Ectodermal cell (in vitro differentiated cells): ENCODE results near the gene PAIP2B.
"Not testable (repeated sequence)": the region's sequence is repeated elsewhere in the genome, so short reads cannot be mapped to it uniquely, and the experiment has no call there.

Source experiments
- H3K27ac ChIP-seq: 2 replicates; pipeline ENCODE4 v1.7.0; 2013; ENCODE audit warnings: mild to moderate bottlenecking, low read depth, low read length; ENCODE audit not compliant: insufficient read depth, poor library complexity, severe bottlenecking
- H3K27me3 ChIP-seq: 2 replicates; pipeline ENCODE4 v1.7.0; 2013; ENCODE audit warnings: mild to moderate bottlenecking, low read length; ENCODE audit not compliant: insufficient read depth, control insufficient read depth, poor library complexity, severe bottlenecking
- H3K36me3 ChIP-seq: one replicate; pipeline ENCODE4 v1.7.0; 2013; ENCODE audit warnings: low read length; ENCODE audit not compliant: control insufficient read depth, insufficient read depth
- H3K4me1 ChIP-seq: one replicate; pipeline ENCODE4 v1.7.0; 2013; ENCODE audit warnings: low read length; ENCODE audit not compliant: control insufficient read depth, insufficient read depth
- H3K4me3 ChIP-seq: 2 replicates; pipeline ENCODE4 v1.7.0; 2013; ENCODE audit warnings: low read depth, low read length, control low read depth; ENCODE audit not compliant: insufficient read depth
- H3K9me3 ChIP-seq: 2 replicates; pipeline ENCODE4 v1.7.0; 2013; ENCODE audit warnings: mild to moderate bottlenecking, low read length, moderate library complexity; ENCODE audit not compliant: control insufficient read depth
- WGBS, 2 experiments: methylation state at CpG; one replicate each; pipeline ENCODE4 v1.1.7; 2013; ENCODE audit warnings: missing lambda C conversion rate in 2 of 2; 5-methylcytosine and 5-hydroxymethylcytosine counted together

The PAIP2B gene

GRCh38 chr2:71190656-71191569, 36.0 kb downstream of the PAIP2B start:
- Histone ChIP-seq H3K4me1 (no peaks in the 10 kb centered on the region), H3K27ac (no peak overlapping the region), H3K4me3 (no peak overlapping the region), H3K27me3 (no peaks in the 10 kb centered on the region), H3K36me3 (no peaks in the 10 kb centered on the region), H3K9me3 (no peaks in the 10 kb centered on the region)
- WGBS, 2 experiments: 87 to 93% methylated on average over 2 to 3 of the region's 3 CpGs

GRCh38 chr2:71187589-71187988, 39.3 kb downstream of the PAIP2B start:
- 71 to 80% methylated on average over 2 of the region's 2 CpGs for WGBS, 2 experiments
- no peaks in the 10 kb centered on the region for H3K27me3 ChIP-seq
- H3K4me3 ChIP-seq: no peak overlapping the region
- no peaks in the 10 kb centered on the region for H3K9me3 ChIP-seq
- H3K27ac ChIP-seq: no peak overlapping the region
- H3K36me3 ChIP-seq: no peaks in the 10 kb centered on the region
- H3K4me1 ChIP-seq: no peaks in the 10 kb centered on the region

- WGBS, 2 experiments: 31 to 37% methylated on average over 1 of the region's 1 CpG
- Histone ChIP-seq H3K4me3 (no peak overlapping the region), H3K27me3 (no peaks in the 10 kb centered on the region), H3K36me3 (no peaks in the 10 kb centered on the region), H3K4me1 (no peaks in the 10 kb centered on the region), H3K27ac (no peak overlapping the region), H3K9me3 (no peaks in the 10 kb centered on the region)
Measured at GRCh38 chr2:71186973-71187372, 39.9 kb downstream of the PAIP2B start.

- not testable (repeated sequence) for H3K4me3 ChIP-seq, H3K9me3 ChIP-seq, H3K27me3 ChIP-seq, H3K36me3 ChIP-seq, H3K27ac ChIP-seq, H3K4me1 ChIP-seq
- WGBS, 2 experiments: 97 to 100% methylated on average over 1 to 2 of the region's 5 CpGs
Measured at GRCh38 chr2:71183306-71184115, 43.4 kb downstream of the PAIP2B start.

GRCh38 chr2:71181316-71181715, 45.6 kb downstream of the PAIP2B start:
- 83 to 85% methylated on average over 1 to 2 of the region's 2 CpGs for WGBS, 2 experiments
- no peaks in the 10 kb centered on the region for H3K27me3 ChIP-seq

GRCh38 chr2:71178836-71179235, 48.1 kb downstream of the PAIP2B start:
- 89 to 91% methylated on average over 8 of the region's 8 CpGs for whole genome bisulfite sequencing, 2 experiments
- H3K27me3 ChIP-seq, H3K27ac ChIP-seq, H3K9me3 ChIP-seq, H3K4me3 ChIP-seq, H3K36me3 ChIP-seq, H3K4me1 ChIP-seq: not testable (repeated sequence)

More at GRCh38 chr2:71181316-71181715, 45.6 kb downstream of the PAIP2B start:
- no peaks in the 10 kb centered on the region for H3K36me3 ChIP-seq
- H3K27ac ChIP-seq: no peak overlapping the region
- H3K4me1 ChIP-seq: no peaks in the 10 kb centered on the region
- H3K9me3 ChIP-seq: no peaks in the 10 kb centered on the region
- H3K4me3 ChIP-seq: no peak overlapping the region

GRCh38 chr2:71174207-71174606, 52.7 kb downstream of the PAIP2B start:
- 87 to 95% methylated on average over 2 to 3 of the region's 3 CpGs for WGBS, 2 experiments
- H3K9me3 ChIP-seq: no peaks in the 10 kb centered on the region
- H3K36me3 ChIP-seq: no peaks in the 10 kb centered on the region
- no peak overlapping the region for H3K4me3 ChIP-seq
- no peak overlapping the region for H3K27ac ChIP-seq
- H3K27me3 ChIP-seq: no peaks in the 10 kb centered on the region
- H3K4me1 ChIP-seq: no peaks in the 10 kb centered on the region

GRCh38 chr2:71173096-71173495, 53.8 kb downstream of the PAIP2B start:
- Histone ChIP-seq H3K4me3 (no peak overlapping the region), H3K27ac (no peak overlapping the region), H3K9me3 (no peaks in the 10 kb centered on the region), H3K36me3 (no peaks in the 10 kb centered on the region), H3K27me3 (no peaks in the 10 kb centered on the region), H3K4me1 (no peaks in the 10 kb centered on the region)
- WGBS, 2 experiments: 84 to 92% methylated on average over 1 of the region's 1 CpG

- no peaks in the 10 kb centered on the region for H3K9me3 ChIP-seq
- no peak overlapping the region for H3K27ac ChIP-seq
- H3K27me3 ChIP-seq: no peaks in the 10 kb centered on the region
- WGBS, 2 experiments: 81 to 83% methylated on average over 3 of the region's 3 CpGs
- H3K4me3 ChIP-seq: no peak overlapping the region
- no peaks in the 10 kb centered on the region for H3K36me3 ChIP-seq
- no peaks in the 10 kb centered on the region for H3K4me1 ChIP-seq
Measured at GRCh38 chr2:71166812-71167211, 60.1 kb downstream of the PAIP2B start.

- no peak overlapping the region for H3K4me3 ChIP-seq
- H3K27ac ChIP-seq: no peak overlapping the region
- no peaks in the 10 kb centered on the region for H3K27me3 ChIP-seq
Measured at GRCh38 chr2:71157124-71157793, 69.6 kb downstream of the PAIP2B start.

More at GRCh38 chr2:71157124-71157793, 69.6 kb downstream of the PAIP2B start:
- WGBS, 2 experiments: 27 to 28% methylated on average over 16 of the region's 16 CpGs
- Histone ChIP-seq H3K36me3 (no peaks in the 10 kb centered on the region), H3K9me3 (no peaks in the 10 kb centered on the region), H3K4me1 (peaks cover 9% of the 10 kb centered on the region)
